ENCODE data around the gene PEX14.
A peak's percentile ranks its signal among the peaks of the same experiment; 100 is the strongest.
"Not testable (repeated sequence)": the region's sequence is repeated elsewhere in the genome, so short reads cannot be mapped to it uniquely, and the experiment has no call there.

PEX14 gene

GRCh38 chr1:10451287-10451686 is 23.5 kb upstream of the PEX14 start:
- DNase-seq: no peak

- DNase-seq: no peak
Observed at GRCh38 chr1:10456048-10456447, 18.7 kb upstream of the PEX14 start.

- DNase-seq: no peak
Observed at GRCh38 chr1:10456661-10457060, 18.1 kb upstream of the PEX14 start.

GRCh38 chr1:10457462-10457861 is 17.3 kb upstream of the PEX14 start:
- DNase-seq: not testable (repeated sequence)

- no peak for DNase-seq
Observed at GRCh38 chr1:10457875-10458274, 16.9 kb upstream of the PEX14 start.

GRCh38 chr1:10459184-10459583 is 15.6 kb upstream of the PEX14 start:
- DNase-seq: no peak

- DNase-seq: no peak
Observed at GRCh38 chr1:10467078-10467477, 7.7 kb upstream of the PEX14 start.

- DNase-seq: no peak
Observed at GRCh38 chr1:10470043-10470442, 4.7 kb upstream of the PEX14 start.

GRCh38 chr1:10471411-10472219 is 3.1 kb upstream of the PEX14 start:
- no peak for DNase-seq

- DNase-seq: peak; percentile 91 to 96
Observed at GRCh38 chr1:10472220-10473144, 2.3 kb upstream of the PEX14 start, which contains the start of gene DFFA. Gene DFFA, minus strand, starts transcription at chr1:10472529. Its CDS starts 71 bp downstream, at chr1:10472458.

- DNase-seq: no peak
Observed at GRCh38 chr1:10473145-10473765, 1.5 kb upstream of the PEX14 start.

GRCh38 chr1:10474309-10474612 is 489 bp upstream of the PEX14 start:
- not testable (repeated sequence) for DNase-seq

GRCh38 chr1:10475510-10475909 is 760 bp downstream of the PEX14 start:
- DNase-seq: peak in 1 of 2 donors; percentile 2

- DNase-seq: no peak
Observed at GRCh38 chr1:10479296-10479695, 4.5 kb downstream of the PEX14 start.

- no peak for DNase-seq
Observed at GRCh38 chr1:10480614-10481013, 5.9 kb downstream of the PEX14 start.

GRCh38 chr1:10484521-10484920 is 9.8 kb downstream of the PEX14 start:
- DNase-seq: peak; percentile 82 to 97

- DNase-seq: no peak
Observed at GRCh38 chr1:10489291-10490055, 14.7 kb downstream of the PEX14 start.

- no peak for DNase-seq
Observed at GRCh38 chr1:10490286-10490970, 15.7 kb downstream of the PEX14 start.

GRCh38 chr1:10494418-10494753 is 19.6 kb downstream of the PEX14 start:
- DNase-seq: no peak

- DNase-seq: peak; percentile 59 to 97
Observed at GRCh38 chr1:10494754-10495474, 20.2 kb downstream of the PEX14 start.

- DNase-seq: no peak
Observed at GRCh38 chr1:10495475-10495817, 20.7 kb downstream of the PEX14 start.

- no peak for DNase-seq
Observed at GRCh38 chr1:10495952-10496351, 21.2 kb downstream of the PEX14 start.
